B cell (primary cell): ENCODE measurements around the gene CAMK1D. TPM values are rescaled to one million over a fixed set of nuclear protein-coding genes. Genes with fewer than 3 reads are reported as not detected.

ENCODE experiments used
- ATAC-seq: fragments of 200-7000 bp; cut with Tn5 transposase; one replicate; pipeline ENCODE4 v1.10.0; 2021; ENCODE audit warnings: low read depth, mild to moderate bottlenecking, moderate number of reproducible peaks, moderate library complexity
- CTCF ChIA-PET: fragments of 350-600 bp; sonication (Branson Sonifier 250); formaldehyde crosslinking; loops from one replicate; lab custom pipeline; 2021; ENCODE audit warnings: antibody characterized with exemption, inconsistent platforms; lab: Charles Lee
- POLR2A ChIA-PET: fragments of 350-600 bp; sonication (Branson Sonifier 250); formaldehyde crosslinking; loops from one replicate; lab custom pipeline; 2021; ENCODE audit warnings: antibody characterized with exemption; lab: Charles Lee
- DNase-seq: peaks from one replicate; pipeline ENCODE4 v3.0.0; 2013
- H2AFZ ChIP-seq: 2 replicates; pipeline ENCODE4 v1.6.1; 2012; ENCODE audit warnings: mild to moderate bottlenecking, low read depth, low read length; ENCODE audit not compliant: insufficient read depth, poor library complexity, severe bottlenecking
- H3K27ac ChIP-seq, 2 donors: 1 replicate in 1 of 2; 2 replicates in 1 of 2; pipeline ENCODE4 v1.5.1; 2012 to 2013; ENCODE audit warnings: low read length in 2 of 2, mild to moderate bottlenecking in 2 of 2, moderate library complexity in 1 of 2
- H3K27me3 ChIP-seq, 4 experiments: fragments of 200-600 bp in 1 of 4; sonication (generic) in 1 of 4; replicated peaks in 1 of 4; 1 replicate in 2 of 4; 2 replicates in 2 of 4; pipeline versions ENCODE4 v1.6.1 to v1.7.0; 2013 to 2016; ENCODE audit warnings: low read length in 3 of 4, mild to moderate bottlenecking in 2 of 4, mixed read lengths in 1 of 4, moderate library complexity in 1 of 4; ENCODE audit not compliant: insufficient read depth in 4 of 4, control insufficient read depth in 3 of 4; ENCODE audit errors: control extremely low read depth in 1 of 4
- H3K36me3 ChIP-seq, 2 experiments: replicated peaks in 1 of 2; 1 replicate in 1 of 2; 2 replicates in 1 of 2; pipeline versions ENCODE4 v1.6.1 to v1.7.1; 2013; ENCODE audit warnings: low read length in 1 of 2; ENCODE audit not compliant: insufficient read depth in 2 of 2, control insufficient read depth in 1 of 2; ENCODE audit errors: control extremely low read depth in 1 of 2, extremely low read depth in 1 of 2
- H3K4me1 ChIP-seq, 2 donors: fragments of 200-600 bp in 1 of 2; sonication (generic) in 1 of 2; 1 replicate in 1 of 2; 2 replicates in 1 of 2; pipeline versions ENCODE4 v1.5.1 to v1.6.1; 2013 to 2017; ENCODE audit warnings: low read length in 2 of 2; ENCODE audit not compliant: control insufficient read depth in 2 of 2, insufficient read depth in 2 of 2
- H3K4me2 ChIP-seq: replicated peaks from 2 replicates; pipeline ENCODE3; 2012; ENCODE audit warnings: mild to moderate bottlenecking, low read depth, low read length; ENCODE audit not compliant: poor library complexity, severe bottlenecking
- H3K4me3 ChIP-seq, 5 experiments: fragments of 200-600 bp in 1 of 5; sonication (generic) in 1 of 5; 1 replicate in 3 of 5; 2 replicates in 2 of 5; pipeline versions ENCODE4 v1.5.1 to v1.7.0; 2011 to 2016; ENCODE audit warnings: low read length in 4 of 5, mild to moderate bottlenecking in 4 of 5, low read depth in 2 of 5, control low read depth in 1 of 5, moderate library complexity in 1 of 5; ENCODE audit not compliant: insufficient read depth in 1 of 5; ENCODE audit errors: control extremely low read depth in 1 of 5, extremely low read depth in 1 of 5
- H3K79me2 ChIP-seq: fragments of 200-600 bp; sonication (generic); one replicate; pipeline ENCODE4 v1.6.0; 2016; ENCODE audit warnings: low read length; ENCODE audit not compliant: control insufficient read depth, insufficient read depth
- H3K9ac ChIP-seq: fragments of 200-600 bp; sonication (generic); 2 replicates; pipeline ENCODE4 v1.6.1; 2017; ENCODE audit warnings: mild to moderate bottlenecking, low read length, moderate library complexity
- H3K9me3 ChIP-seq, 3 donors: one replicate each; pipeline versions ENCODE4 v1.6.1 to v1.7.1; 2013; ENCODE audit warnings: low read length in 2 of 3; ENCODE audit not compliant: control insufficient read depth in 2 of 3, insufficient read depth in 1 of 3; ENCODE audit errors: control extremely low read depth in 1 of 3
- H4K20me1 ChIP-seq: 2 replicates; pipeline ENCODE4 v1.6.0; 2012; ENCODE audit warnings: mild to moderate bottlenecking, low read length; ENCODE audit not compliant: insufficient read depth, control insufficient read depth, poor library complexity, severe bottlenecking
- H3K27ac Mint-ChIP-seq: one replicate; pipeline ENCODE4 v1.8.0; 2021; ENCODE audit warnings: mixed read lengths
- H3K27me3 Mint-ChIP-seq: one replicate; pipeline ENCODE4 v1.8.0; 2021; ENCODE audit warnings: mixed read lengths
- H3K4me1 Mint-ChIP-seq: one replicate; pipeline ENCODE4 v1.8.0; 2021; ENCODE audit warnings: mixed read lengths
- H3K4me3 Mint-ChIP-seq: one replicate; pipeline ENCODE4 v1.8.0; 2021; ENCODE audit warnings: mixed read lengths
- H3K9me3 Mint-ChIP-seq: one replicate; pipeline ENCODE4 v1.8.0; 2022; ENCODE audit warnings: mixed read lengths; ENCODE audit not compliant: insufficient read depth
- EZH2 ChIP-seq: IDR thresholded peaks from 2 replicates; pipeline ENCODE4 v1.6.1; 2012; ENCODE audit warnings: borderline replicate concordance, low read depth, mild to moderate bottlenecking, moderate library complexity, low read length; ENCODE audit not compliant: insufficient read depth, poor library complexity, severe bottlenecking
- WGBS: methylation state at CpG from one replicate; pipeline ENCODE4 v1.1.5; 2013; ENCODE audit warnings: missing lambda C conversion rate; ENCODE audit not compliant: insufficient coverage; 5-methylcytosine and 5-hydroxymethylcytosine counted together
- intact Hi-C: fragments of 100-400 bp; cut with micrococcal nuclease; formaldehyde crosslinking; loops from one replicate; pipeline ENCODE4 v1.10.0; 2022
- polyA plus RNA-seq: library from polyadenylated mRNA; depleted of rRNA; stranded (reverse); fragments of >200 nt; gene quantifications from 2 replicates; pipeline ENCODE4 v1.2.3, GENCODE V29; 2012
- total RNA-seq, 2 donors: library from RNA; stranded (reverse); fragments of 120-200 nt in 1 of 2; gene quantifications; 1 replicate in 1 of 2; 2 replicates in 1 of 2; pipeline versions ENCODE4 v1.2.3 to v1.2.4, GENCODE V29; 2013 to 2022
- TF ChIP-seq, protein P1 (sequence below): fragments of 200-600 bp; IDR thresholded peaks from one replicate; pipeline ENCODE4 v1.8.0; 2022; ENCODE audit warnings: antibody characterized with exemption, mild to moderate bottlenecking

Gene CAMK1D
- total and polyA plus RNA-seq, 2 donors (not counting 1 experiment from before 2014, with no cell fraction given) = 34.1 to 69.7 TPM

DNA sequence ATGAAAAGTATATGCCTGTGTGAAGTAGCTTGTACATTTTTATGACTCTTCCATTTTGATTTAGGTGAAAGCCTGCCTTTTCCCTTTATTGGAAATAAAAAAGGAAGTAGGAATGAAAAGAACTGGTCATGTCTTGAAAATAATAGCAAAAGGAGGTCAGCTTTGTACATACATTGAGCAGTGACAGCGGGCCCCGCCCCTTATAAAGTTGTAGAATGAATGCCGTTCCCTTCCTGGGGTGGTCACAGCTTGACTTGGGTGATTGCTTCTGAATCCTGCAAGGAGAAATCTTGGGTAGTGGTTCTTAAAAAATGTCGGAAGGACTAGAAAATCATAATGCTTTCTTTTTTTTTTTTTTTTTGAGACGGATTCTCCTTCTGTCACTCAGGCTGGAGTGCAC, 31.7 kb downstream of the CAMK1D start:
- no peak overlapping the region for H3K4me3 ChIP-seq
- no peak for DNase-seq
- ChIA-PET CTCF (interaction anchor here (0.6 to 0.7 kb wide), 2 partner anchors 324 to 692 kb away, joined by 3 read pairs; no protein-coding TSS in a partner anchor), POLR2A (no interaction called here)
- H2AFZ ChIP-seq = no peak overlapping the region
- peaks cover 1 to 5% of the 10 kb centered on the region in 2 experiments for H3K36me3 ChIP-seq
- peaks cover 100% of the 10 kb centered on the region for H3K79me2 ChIP-seq
- no peak overlapping the region for H3K4me3 Mint-ChIP-seq
- peaks cover 0 to 7% (median 5%) of the 10 kb centered on the region in 3 donors for H3K9me3 ChIP-seq
- WGBS = 100% methylated on average over 3 of the region's 5 CpGs
- no peak for ATAC-seq
- H3K9ac ChIP-seq = no peak overlapping the region
- no peaks in the 10 kb centered on the region for H3K27me3 Mint-ChIP-seq
- intact Hi-C loops = no loop called here
- H3K9me3 Mint-ChIP-seq = no peaks in the 10 kb centered on the region
- no peaks in the 10 kb centered on the region for H3K27me3 ChIP-seq
- H3K4me2 ChIP-seq = no peak overlapping the region
- H3K4me1 Mint-ChIP-seq = peaks cover 33% of the 10 kb centered on the region
- H3K27ac Mint-ChIP-seq = no peak overlapping the region
- peaks cover 79% of the 10 kb centered on the region for H4K20me1 ChIP-seq
- peaks cover 0 to 1% of the 10 kb centered on the region in 2 donors for H3K4me1 ChIP-seq
- H3K27ac ChIP-seq = no peak overlapping the region
- no peak for TF ChIP-seq EZH2
- TF ChIP-seq, protein P1, sequence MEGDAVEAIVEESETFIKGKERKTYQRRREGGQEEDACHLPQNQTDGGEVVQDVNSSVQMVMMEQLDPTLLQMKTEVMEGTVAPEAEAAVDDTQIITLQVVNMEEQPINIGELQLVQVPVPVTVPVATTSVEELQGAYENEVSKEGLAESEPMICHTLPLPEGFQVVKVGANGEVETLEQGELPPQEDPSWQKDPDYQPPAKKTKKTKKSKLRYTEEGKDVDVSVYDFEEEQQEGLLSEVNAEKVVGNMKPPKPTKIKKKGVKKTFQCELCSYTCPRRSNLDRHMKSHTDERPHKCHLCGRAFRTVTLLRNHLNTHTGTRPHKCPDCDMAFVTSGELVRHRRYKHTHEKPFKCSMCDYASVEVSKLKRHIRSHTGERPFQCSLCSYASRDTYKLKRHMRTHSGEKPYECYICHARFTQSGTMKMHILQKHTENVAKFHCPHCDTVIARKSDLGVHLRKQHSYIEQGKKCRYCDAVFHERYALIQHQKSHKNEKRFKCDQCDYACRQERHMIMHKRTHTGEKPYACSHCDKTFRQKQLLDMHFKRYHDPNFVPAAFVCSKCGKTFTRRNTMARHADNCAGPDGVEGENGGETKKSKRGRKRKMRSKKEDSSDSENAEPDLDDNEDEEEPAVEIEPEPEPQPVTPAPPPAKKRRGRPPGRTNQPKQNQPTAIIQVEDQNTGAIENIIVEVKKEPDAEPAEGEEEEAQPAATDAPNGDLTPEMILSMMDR = no peak

DNA sequence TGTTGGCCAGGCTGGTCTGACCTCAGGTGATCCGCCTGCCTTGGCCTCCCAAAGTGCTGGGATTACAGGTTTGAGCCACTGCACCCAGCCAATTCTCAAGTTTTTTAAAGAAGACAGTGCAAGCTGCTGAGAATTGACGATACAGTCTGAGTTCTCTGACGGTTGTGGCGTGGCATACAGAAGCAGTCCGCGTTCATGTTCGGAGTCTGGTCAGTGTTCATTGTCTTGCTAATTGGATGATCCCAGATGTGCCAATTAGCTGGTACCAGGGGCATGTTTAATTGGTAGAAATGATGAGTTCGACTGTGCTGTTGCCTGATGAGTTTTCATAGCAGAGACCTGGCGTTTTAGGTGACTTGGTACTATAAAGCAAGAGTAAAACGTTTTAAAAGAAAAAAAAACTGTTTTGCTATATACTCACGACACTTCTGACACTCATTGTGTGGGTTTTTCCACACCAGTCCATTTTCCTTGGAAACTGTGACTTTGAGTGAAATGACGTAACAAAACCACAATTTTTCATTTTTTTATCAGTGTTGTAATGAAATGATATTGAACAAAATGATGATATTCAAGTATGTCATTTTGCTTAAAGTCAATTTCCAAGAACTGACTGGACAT, 32.3 kb downstream of the CAMK1D start:
- Histone ChIP-seq H3K9me3 (peaks cover 0 to 7% (median 5%) of the 10 kb centered on the region in 3 donors), H3K27ac (no peak overlapping the region), H3K4me1 (peaks cover 0 to 3% of the 10 kb centered on the region in 2 donors), H3K27me3 (no peaks in the 10 kb centered on the region), H3K4me2 (no peak overlapping the region), H4K20me1 (peaks cover 76% of the 10 kb centered on the region), H3K79me2 (peaks cover 100% of the 10 kb centered on the region), H3K36me3 (peaks cover 1 to 5% of the 10 kb centered on the region in 2 experiments), H3K4me3 (no peak overlapping the region), H3K9ac (no peak overlapping the region), H2AFZ (no peak overlapping the region)
- no peak overlapping the region for H3K4me3 Mint-ChIP-seq
- POLR2A ChIA-PET = no interaction called here
- CTCF ChIA-PET = interaction anchor here (0.9 kb wide), 1 partner anchor 17 kb away, joined by 3 read pairs; no protein-coding TSS in a partner anchor
- no peak for ATAC-seq
- 98% methylated on average over 8 of the region's 12 CpGs for WGBS
- H3K9me3 Mint-ChIP-seq = no peaks in the 10 kb centered on the region
- TF ChIP-seq, protein P1 = no peak
- no peak for TF ChIP-seq EZH2
- no peak for DNase-seq
- no peaks in the 10 kb centered on the region for H3K27me3 Mint-ChIP-seq
- intact Hi-C loops = no loop called here
- H3K4me1 Mint-ChIP-seq = peaks cover 30% of the 10 kb centered on the region
- H3K27ac Mint-ChIP-seq = peak overlapping the region; percentile 67
